Mucosa of stomach (tissue), 1 donor: ENCODE data around the gene TMBIM6.

Experiments used
- H3K27me3 ChIP-seq: one replicate; pipeline ENCODE4 v1.7.0; 2013; ENCODE audit warnings: mild to moderate bottlenecking, low read length; ENCODE audit not compliant: control insufficient read depth, insufficient read depth
- H3K36me3 ChIP-seq: one replicate; pipeline ENCODE4 v1.7.0; 2013; ENCODE audit warnings: low read length; ENCODE audit not compliant: control insufficient read depth, insufficient read depth
- H3K4me1 ChIP-seq: one replicate; pipeline ENCODE4 v1.7.0; 2013; ENCODE audit warnings: mild to moderate bottlenecking, low read length; ENCODE audit not compliant: control insufficient read depth, insufficient read depth
- H3K4me3 ChIP-seq: one replicate; pipeline ENCODE4 v1.7.0; 2013; ENCODE audit warnings: low read length
- H3K9ac ChIP-seq: one replicate; pipeline ENCODE4 v1.7.0; 2013; ENCODE audit warnings: mild to moderate bottlenecking, low read length, moderate library complexity
- H3K9me3 ChIP-seq: one replicate; pipeline ENCODE4 v1.7.0; 2013; ENCODE audit warnings: mild to moderate bottlenecking, low read length, moderate library complexity; ENCODE audit not compliant: control insufficient read depth
- donor health status: Pancreatic carcinoma.

TMBIM6 gene

GRCh38 chr12:49795654-49796105, 54.3 kb downstream of the TMBIM6 start:
- no peaks in the 10 kb centered on the region for H3K9me3 ChIP-seq
- H3K9ac ChIP-seq, result no peak overlapping the region
- no peaks in the 10 kb centered on the region for H3K36me3 ChIP-seq
- no peaks in the 10 kb centered on the region for H3K4me1 ChIP-seq
- no peaks in the 10 kb centered on the region for H3K27me3 ChIP-seq
- H3K4me3 ChIP-seq, result no peak overlapping the region

GRCh38 chr12:49796155-49796554, 54.8 kb downstream of the TMBIM6 start:
- H3K4me1 ChIP-seq, result no peaks in the 10 kb centered on the region
- H3K27me3 ChIP-seq, result no peaks in the 10 kb centered on the region
- no peaks in the 10 kb centered on the region for H3K36me3 ChIP-seq
- no peaks in the 10 kb centered on the region for H3K9me3 ChIP-seq
- no peak overlapping the region for H3K9ac ChIP-seq
- H3K4me3 ChIP-seq, result no peak overlapping the region

- Histone ChIP-seq H3K9ac (no peak overlapping the region), H3K36me3 (no peaks in the 10 kb centered on the region), H3K27me3 (no peaks in the 10 kb centered on the region), H3K9me3 (no peaks in the 10 kb centered on the region), H3K4me1 (no peaks in the 10 kb centered on the region), H3K4me3 (no peak overlapping the region)
Measured at GRCh38 chr12:49796606-49797448, 55.5 kb downstream of the TMBIM6 start.

- Histone ChIP-seq H3K36me3 (no peaks in the 10 kb centered on the region), H3K9me3 (no peaks in the 10 kb centered on the region), H3K9ac (no peak overlapping the region), H3K27me3 (no peaks in the 10 kb centered on the region), H3K4me1 (no peaks in the 10 kb centered on the region), H3K4me3 (no peak overlapping the region)
Measured at GRCh38 chr12:49797449-49797776, 56.1 kb downstream of the TMBIM6 start.

- H3K9me3 ChIP-seq, result no peaks in the 10 kb centered on the region
- no peaks in the 10 kb centered on the region for H3K36me3 ChIP-seq
Measured at GRCh38 chr12:49798248-49798647, 56.9 kb downstream of the TMBIM6 start.

GRCh38 chr12:49798934-49799333, 57.6 kb downstream of the TMBIM6 start:
- no peak overlapping the region for H3K9ac ChIP-seq
- H3K9me3 ChIP-seq, result no peaks in the 10 kb centered on the region
- H3K4me3 ChIP-seq, result no peak overlapping the region
- no peaks in the 10 kb centered on the region for H3K36me3 ChIP-seq
- no peaks in the 10 kb centered on the region for H3K27me3 ChIP-seq
- no peaks in the 10 kb centered on the region for H3K4me1 ChIP-seq

More at GRCh38 chr12:49798248-49798647, 56.9 kb downstream of the TMBIM6 start:
- Histone ChIP-seq H3K4me3 (no peak overlapping the region), H3K9ac (no peak overlapping the region), H3K27me3 (no peaks in the 10 kb centered on the region), H3K4me1 (no peaks in the 10 kb centered on the region)

DNA sequence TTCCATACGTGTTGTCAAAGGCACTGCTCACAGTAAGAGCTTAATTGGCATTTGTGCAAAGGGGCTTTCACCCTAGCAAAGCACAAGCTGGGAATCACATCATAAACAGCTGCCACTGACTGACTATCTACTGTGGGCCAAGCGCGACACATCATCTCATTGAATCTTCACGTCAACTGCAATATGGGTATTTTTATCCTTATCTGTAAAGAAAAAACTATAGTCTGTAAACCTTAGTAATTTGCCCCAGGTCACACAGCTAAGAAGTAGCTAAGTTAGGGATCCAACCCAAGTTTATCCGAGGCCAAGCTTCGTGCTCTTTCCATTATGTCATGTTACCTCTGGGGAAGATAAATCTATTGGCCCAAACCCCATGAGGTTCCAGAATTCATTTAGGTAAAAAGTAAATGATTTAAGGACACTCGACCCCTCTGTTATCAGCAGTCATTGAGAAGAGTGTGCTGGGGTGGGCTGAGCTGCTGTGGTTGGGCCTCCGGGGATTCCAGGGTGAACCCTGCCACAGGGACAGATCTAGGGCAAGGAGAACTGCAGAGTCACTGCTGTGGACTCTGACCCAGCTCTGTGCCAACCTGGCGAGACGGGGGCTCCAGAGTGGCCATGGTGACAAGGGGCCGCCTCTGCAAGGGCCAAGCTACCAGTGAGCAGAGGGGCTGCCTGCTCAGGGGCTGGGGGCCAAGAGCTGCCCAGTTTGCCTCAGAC, 59.2 kb downstream of the TMBIM6 start:
- no peaks in the 10 kb centered on the region for H3K27me3 ChIP-seq
- no peak overlapping the region for H3K9ac ChIP-seq
- H3K4me1 ChIP-seq, result no peaks in the 10 kb centered on the region
- H3K4me3 ChIP-seq, result no peak overlapping the region
- no peaks in the 10 kb centered on the region for H3K36me3 ChIP-seq
- H3K9me3 ChIP-seq, result no peaks in the 10 kb centered on the region

DNA sequence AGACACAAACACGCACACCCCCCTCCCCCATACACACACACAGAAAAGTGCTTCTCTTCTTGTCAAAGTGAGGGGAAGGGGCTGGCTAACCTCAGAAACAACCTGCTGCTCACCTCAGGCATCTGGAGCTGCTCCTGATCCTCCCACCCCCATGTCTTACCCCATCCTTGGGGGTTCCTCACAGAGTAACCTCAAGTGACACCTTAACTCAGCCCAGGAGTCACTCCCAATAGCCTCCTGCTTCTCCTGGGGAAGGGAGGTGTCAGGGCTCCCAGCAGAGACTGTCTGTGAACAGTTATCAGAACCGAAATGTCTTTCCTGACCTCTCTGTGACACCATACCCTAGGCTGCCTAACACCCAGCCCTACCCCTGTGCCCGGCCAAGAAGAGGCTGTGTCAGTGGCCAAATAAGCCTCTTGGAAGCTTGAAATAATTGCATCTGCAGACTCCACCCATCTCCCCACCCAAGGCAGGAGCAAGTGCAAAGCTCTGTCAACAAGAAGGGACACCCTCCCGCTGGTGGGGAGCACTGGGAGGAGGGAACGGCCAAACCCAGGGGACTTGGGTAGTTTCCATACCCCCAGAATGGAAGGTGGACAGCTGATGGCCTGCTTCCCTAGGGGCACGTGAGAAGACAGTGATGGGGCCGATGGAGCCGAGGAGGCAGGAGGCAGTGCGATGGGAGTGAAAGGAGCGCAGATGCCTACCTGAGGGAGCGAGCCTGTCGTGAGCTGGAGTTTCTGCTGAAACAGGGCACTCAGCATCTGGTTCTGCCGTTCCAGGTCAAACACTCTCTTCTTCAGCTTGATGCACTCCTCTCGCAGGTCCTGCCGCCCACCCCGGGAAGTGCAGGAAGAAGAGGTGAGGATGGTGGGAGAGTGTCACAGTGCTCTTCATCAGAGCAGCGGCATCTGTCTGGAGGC, 60.0 kb downstream of the TMBIM6 start:
- Histone ChIP-seq H3K4me1 (no peaks in the 10 kb centered on the region), H3K4me3 (no peak overlapping the region), H3K9me3 (no peaks in the 10 kb centered on the region), H3K36me3 (no peaks in the 10 kb centered on the region), H3K9ac (no peak overlapping the region), H3K27me3 (no peaks in the 10 kb centered on the region)

- no peaks in the 10 kb centered on the region for H3K27me3 ChIP-seq
- H3K36me3 ChIP-seq, result no peaks in the 10 kb centered on the region
- no peak overlapping the region for H3K4me3 ChIP-seq
- no peaks in the 10 kb centered on the region for H3K9me3 ChIP-seq
- H3K4me1 ChIP-seq, result peaks cover 1% of the 10 kb centered on the region
- no peak overlapping the region for H3K9ac ChIP-seq
Measured at GRCh38 chr12:49803693-49804450, 62.5 kb downstream of the TMBIM6 start.

DNA sequence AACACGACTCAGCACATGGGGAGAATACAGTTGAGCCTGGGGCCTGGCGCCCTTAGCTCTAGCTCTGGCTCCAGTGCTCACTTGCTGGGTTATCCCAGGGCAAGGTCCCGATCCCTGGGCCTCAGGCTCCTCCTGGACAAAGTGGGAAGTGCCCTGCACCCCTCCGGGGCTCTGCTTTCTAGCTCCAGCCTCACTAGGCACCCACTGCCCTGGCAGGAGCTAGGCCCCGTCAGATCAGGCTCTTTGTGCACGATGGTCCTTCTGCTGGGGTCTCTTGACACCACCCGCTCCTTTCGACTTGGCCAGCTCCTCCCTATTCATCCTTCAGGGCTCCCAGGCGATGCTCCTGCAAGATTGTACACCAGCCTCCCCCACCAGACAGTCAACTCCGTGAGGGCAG, 63.5 kb downstream of the TMBIM6 start:
- peaks cover 8% of the 10 kb centered on the region for H3K4me1 ChIP-seq
- no peak overlapping the region for H3K9ac ChIP-seq
- no peaks in the 10 kb centered on the region for H3K36me3 ChIP-seq
- H3K27me3 ChIP-seq, result no peaks in the 10 kb centered on the region
- no peaks in the 10 kb centered on the region for H3K9me3 ChIP-seq
- H3K4me3 ChIP-seq, result no peak overlapping the region

- no peaks in the 10 kb centered on the region for H3K27me3 ChIP-seq
- H3K4me1 ChIP-seq, result peaks cover 8% of the 10 kb centered on the region
- no peak overlapping the region for H3K4me3 ChIP-seq
- H3K9me3 ChIP-seq, result no peaks in the 10 kb centered on the region
- no peaks in the 10 kb centered on the region for H3K36me3 ChIP-seq
- no peak overlapping the region for H3K9ac ChIP-seq
Measured at GRCh38 chr12:49805409-49805808, 64.1 kb downstream of the TMBIM6 start.
